ENCODE measurements around the gene PTDSS2. TPM values are rescaled to one million over a fixed set of nuclear protein-coding genes. Genes with fewer than 3 reads are reported as not detected.

Gene PTDSS2
- total and polyA plus RNA-seq, 10 of the 15 experiments (the other 5 are each of a cell fraction or from before 2014, with no cell fraction given) = 0.39 to 21.1 (median 10.8) TPM

DNA sequence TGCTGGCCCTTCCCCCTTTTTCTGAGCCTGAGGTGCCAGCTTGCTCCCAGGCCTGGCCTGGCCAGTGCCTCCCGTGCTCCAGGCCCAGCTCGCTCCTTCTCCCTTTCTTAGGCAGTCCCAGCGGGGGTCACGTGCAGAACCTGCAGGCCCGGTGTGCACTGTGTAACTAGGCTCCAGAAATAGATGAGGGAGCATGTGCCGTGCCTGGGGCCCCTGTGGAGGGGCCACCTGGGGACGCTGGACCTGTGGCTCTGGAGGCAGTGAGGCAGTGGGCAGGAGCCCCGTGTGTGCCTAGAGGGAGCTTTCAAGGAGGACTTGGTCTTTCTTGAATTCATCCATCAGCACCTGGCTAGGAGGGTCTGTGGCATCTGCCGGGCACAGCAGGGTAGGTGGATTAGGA is 11.5 kb downstream of the PTDSS2 start:
- H3K36me3 ChIP-seq (ENCODE audit: control insufficient read depth in 2 of 2, insufficient read depth in 2 of 2, low read length in 1 of 2) = peaks cover 0 to 3% of the 10 kb centered on the region in 2 experiments; a peak in 2 of 4 replicates
- DNase-seq (ENCODE audit: low read depth, low spot score) (no peak), ATAC-seq (no peak), FAIRE-seq (no peak)
- ChIA-PET CTCF (no interaction called here), SMC1A (ENCODE audit: uncharacterized antibody, unreplicated experiment) (no interaction called here), RAD21 (ENCODE audit: unreplicated experiment) (no interaction called here), POLR2A (interaction anchor here (0.6 to 1.2 kb wide), 2 partner anchors 8 to 48 kb away, joined by 3 read pairs; no protein-coding TSS in a partner anchor)
- in situ Hi-C loops (cut with MboI) = no loop called here
- peaks cover 14% of the 10 kb centered on the region for H3K4me1 ChIP-seq (ENCODE audit: control insufficient read depth, insufficient read depth, low read length)
- no peaks in the 10 kb centered on the region for H4K20me1 ChIP-seq (ENCODE audit: control insufficient read depth, insufficient read depth)
- no peak overlapping the region for H3K27ac ChIP-seq (ENCODE audit: control insufficient read depth, insufficient read depth)
- WGBS (ENCODE audit: insufficient coverage, insufficient replicate concordance, low lambda C conversion rate, missing lambda C conversion rate) = 92% methylated on average over 9 of the region's 9 CpGs
- no peaks in the 10 kb centered on the region for H3K79me2 ChIP-seq (ENCODE audit: control insufficient read depth, insufficient read depth, low read length)
- H3K4me3 ChIP-seq = no peak overlapping the region
- no peaks in the 10 kb centered on the region for H3K27me3 ChIP-seq (replicated peaks in 1 of 2; ENCODE audit: control insufficient read depth in 2 of 2, insufficient read depth in 2 of 2, low read length in 1 of 2)
- H3K9ac ChIP-seq (ENCODE audit: control insufficient read depth, insufficient read depth, low read length) = no peak overlapping the region
- no peak overlapping the region for H3K4me2 ChIP-seq (ENCODE audit: control insufficient read depth, insufficient read depth)
- no peak overlapping the region for H2AFZ ChIP-seq (ENCODE audit: control insufficient read depth, low read depth, low read length)
- TF ChIP-seq USF2 (IDR thresholded peaks at IDR 0.05; ENCODE audit: borderline replicate concordance, low read depth, low read length) (no peak), PAX8 (IDR thresholded peaks at IDR 0.05) (no peak), NRF1 (conservative IDR thresholded peaks at IDR 0.05; ENCODE audit: low read depth, low read length) (no peak), CEBPB (IDR thresholded peaks at IDR 0.05; ENCODE audit: borderline replicate concordance in 1 of 2, low read depth in 2 of 2, low read length in 2 of 2) (no peak)
- intact Hi-C loops (cut with micrococcal nuclease; ENCODE audit: unreplicated experiment) = no loop called here
- no TSS peak for BruUV-seq (replicated peaks)
- H3K9me3 ChIP-seq (replicated peaks; ENCODE audit: control insufficient read depth, insufficient read depth, low read length) = no peaks in the 10 kb centered on the region

GRCh38 chr11:462107-462890 is 12.2 kb downstream of the PTDSS2 start:
- intact Hi-C loops (cut with micrococcal nuclease; ENCODE audit: unreplicated experiment) (no loop called here), in situ Hi-C loops (cut with MboI) (no loop called here)
- DNase-seq (ENCODE audit: low read depth, low spot score) (no peak), FAIRE-seq (no peak), ATAC-seq (no peak)
- ChIA-PET POLR2A (interaction anchor here (0.6 to 1.2 kb wide), 2 partner anchors 9 to 15 kb away, joined by 3 read pairs; no protein-coding TSS in a partner anchor), CTCF (no interaction called here), RAD21 (ENCODE audit: unreplicated experiment) (no interaction called here), SMC1A (ENCODE audit: uncharacterized antibody, unreplicated experiment) (no interaction called here)
- BruUV-seq (replicated peaks) = no TSS peak
- 89% methylated on average over 15 of the region's 16 CpGs for WGBS (ENCODE audit: insufficient coverage, insufficient replicate concordance, low lambda C conversion rate, missing lambda C conversion rate)
- Histone ChIP-seq H3K27ac (ENCODE audit: control insufficient read depth, insufficient read depth) (no peak overlapping the region), H3K4me3 (no peak overlapping the region), H3K27me3 (replicated peaks in 1 of 2; ENCODE audit: control insufficient read depth in 2 of 2, insufficient read depth in 2 of 2, low read length in 1 of 2) (no peaks in the 10 kb centered on the region), H3K4me1 (ENCODE audit: control insufficient read depth, insufficient read depth, low read length) (peaks cover 7% of the 10 kb centered on the region), H2AFZ (ENCODE audit: control insufficient read depth, low read depth, low read length) (no peak overlapping the region), H3K9me3 (replicated peaks; ENCODE audit: control insufficient read depth, insufficient read depth, low read length) (no peaks in the 10 kb centered on the region), H3K9ac (ENCODE audit: control insufficient read depth, insufficient read depth, low read length) (no peak overlapping the region), H3K79me2 (ENCODE audit: control insufficient read depth, insufficient read depth, low read length) (no peaks in the 10 kb centered on the region), H3K4me2 (ENCODE audit: control insufficient read depth, insufficient read depth) (no peak overlapping the region), H3K36me3 (ENCODE audit: control insufficient read depth in 2 of 2, insufficient read depth in 2 of 2, low read length in 1 of 2) (peaks cover 0 to 3% of the 10 kb centered on the region in 2 experiments; a peak in 2 of 4 replicates), H4K20me1 (ENCODE audit: control insufficient read depth, insufficient read depth) (no peaks in the 10 kb centered on the region)
- TF ChIP-seq ZBTB4 (CRISPR knock-in tag; IDR thresholded peaks at IDR 0.05) (no peak), SIN3A (IDR thresholded peaks at IDR 0.05; ENCODE audit: low read depth, low read length) (no peak), REST (IDR thresholded peaks at IDR 0.05; ENCODE audit: low read depth, low read length) (no peak), STAT3 (IDR thresholded peaks at IDR 0.05; ENCODE audit: low read depth, low read length) (no peak)

All from GM12878 (cell line).